Neural progenitor cell (in vitro differentiated cells): Measurements from ENCODE around the gene GRID1. TPM values are rescaled to one million over a fixed set of nuclear protein-coding genes. Genes with fewer than 3 reads are reported as not detected.

Source experiments
- DNase-seq: peaks from one replicate; pipeline ENCODE4 v3.0.0-alpha.2; 2016; ENCODE audit warnings: low spot score
- H2AFZ ChIP-seq: fragments of 200-600 bp; sonication (generic); replicated peaks from 2 replicates; pipeline ENCODE4 v1.6.1; 2016; ENCODE audit warnings: antibody characterized with exemption
- H3F3A ChIP-seq: fragments of 200-600 bp; sonication (generic); 2 replicates; pipeline ENCODE4 v1.6.1; 2016; ENCODE audit warnings: antibody characterized with exemption, low read depth
- H3K27ac ChIP-seq: fragments of 200-600 bp; sonication (generic); 2 replicates; pipeline ENCODE4 v1.5.1; 2016; ENCODE audit warnings: mild to moderate bottlenecking
- H3K27me3 ChIP-seq: fragments of 200-600 bp; sonication (generic); 2 replicates; pipeline ENCODE4 v1.6.1; 2016; ENCODE audit warnings: mild to moderate bottlenecking, moderate library complexity
- H3K36me3 ChIP-seq: fragments of 200-600 bp; sonication (generic); 2 replicates; pipeline ENCODE4 v1.5.1; 2016
- H3K4me1 ChIP-seq: fragments of 200-600 bp; sonication (generic); 2 replicates; pipeline ENCODE4 v1.6.1; 2016; ENCODE audit warnings: mixed run types
- H3K4me2 ChIP-seq: fragments of 200-600 bp; sonication (generic); 2 replicates; pipeline ENCODE4 v1.6.1; 2016
- H3K4me3 ChIP-seq: fragments of 200-600 bp; sonication (generic); 2 replicates; pipeline ENCODE4 v1.5.1; 2016
- H3K79me2 ChIP-seq: fragments of 200-600 bp; sonication (generic); 2 replicates; pipeline ENCODE4 v1.6.1; 2016; ENCODE audit warnings: low read depth
- H3K9ac ChIP-seq: fragments of 200-600 bp; sonication (generic); 2 replicates; pipeline ENCODE4 v1.6.1; 2016
- H3K9me3 ChIP-seq: fragments of 200-600 bp; sonication (generic); 2 replicates; pipeline ENCODE4 v1.5.1; 2016; ENCODE audit warnings: low read depth
- H4K20me1 ChIP-seq: fragments of 200-600 bp; sonication (generic); 2 replicates; pipeline ENCODE4 v1.6.1; 2016; ENCODE audit warnings: low read depth
- H3K27ac Mint-ChIP-seq: 3 replicates; pipeline ENCODE4 v1.8.0; 2021; ENCODE audit warnings: mixed read lengths
- H3K27me3 Mint-ChIP-seq: 2 replicates; pipeline ENCODE4 v1.8.0; 2022; ENCODE audit warnings: low read depth, mild to moderate bottlenecking, inconsistent platforms, moderate library complexity, mixed read lengths; ENCODE audit not compliant: insufficient read depth
- H3K36me3 Mint-ChIP-seq: 3 replicates; pipeline ENCODE4 v1.8.0; 2021; ENCODE audit warnings: mixed read lengths
- H3K4me1 Mint-ChIP-seq: 3 replicates; pipeline ENCODE4 v1.8.0; 2021; ENCODE audit warnings: mixed read lengths
- H3K4me3 Mint-ChIP-seq: 3 replicates; pipeline ENCODE4 v1.8.0; 2021; ENCODE audit warnings: mild to moderate bottlenecking, moderate library complexity, mixed read lengths
- H3K9me3 Mint-ChIP-seq: 3 replicates; pipeline ENCODE4 v1.8.0; 2020; ENCODE audit warnings: mixed read lengths
- CTCF ChIP-seq: fragments of 200-600 bp; sonication (generic); IDR thresholded peaks from 2 replicates; pipeline ENCODE4 v1.5.1; 2017; ENCODE audit warnings: antibody characterized with exemption, mild to moderate bottlenecking
- EZH2 ChIP-seq: fragments of 200-600 bp; sonication (generic); IDR thresholded peaks from 2 replicates; pipeline ENCODE4 v1.6.1; 2017; ENCODE audit warnings: antibody characterized with exemption, mild to moderate bottlenecking, moderate library complexity
- EZH2phosphoT487 ChIP-seq: fragments of 200-600 bp; sonication (generic); IDR thresholded peaks from 2 replicates; pipeline ENCODE4 v1.6.1; 2017; ENCODE audit warnings: antibody characterized with exemption
- total RNA-seq: library from RNA; depleted of rRNA; stranded (reverse); fragments of >200 nt; gene quantifications from 2 replicates; pipeline ENCODE4 v1.2.3, GENCODE V29; 2015; ENCODE audit warnings: low replicate concordance

The GRID1 gene
- total RNA-seq, 1 donor from 2014 or later, result not detected

GRCh38 chr10:86070278-86070677 lies 296.3 kb downstream of the GRID1 start:
- H3F3A ChIP-seq, result peaks cover 4% of the 10 kb centered on the region
- H3K36me3 Mint-ChIP-seq, result no peaks in the 10 kb centered on the region
- H3K27ac ChIP-seq, result no peak overlapping the region
- H3K4me3 ChIP-seq, result no peak overlapping the region
- no peaks in the 10 kb centered on the region for H3K36me3 ChIP-seq
- H4K20me1 ChIP-seq, result no peaks in the 10 kb centered on the region
- H3K4me1 Mint-ChIP-seq, result peaks cover 19% of the 10 kb centered on the region
- no peak overlapping the region for H2AFZ ChIP-seq
- no peak overlapping the region for H3K9ac ChIP-seq
- no peak overlapping the region for H3K27ac Mint-ChIP-seq
- no peak overlapping the region for H3K4me2 ChIP-seq
- H3K4me3 Mint-ChIP-seq, result no peak overlapping the region
- no peak for DNase-seq
- no peaks in the 10 kb centered on the region for H3K27me3 ChIP-seq
- H3K79me2 ChIP-seq, result no peaks in the 10 kb centered on the region
- no peaks in the 10 kb centered on the region for H3K9me3 ChIP-seq
- H3K27me3 Mint-ChIP-seq, result peaks cover 3% of the 10 kb centered on the region
- no peak for TF ChIP-seq CTCF
- TF ChIP-seq EZH2phosphoT487, result no peak
- no peak for TF ChIP-seq EZH2
- peaks cover 11% of the 10 kb centered on the region for H3K4me1 ChIP-seq
- no peaks in the 10 kb centered on the region for H3K9me3 Mint-ChIP-seq

GRCh38 chr10:86068231-86069054 lies 298.2 kb downstream of the GRID1 start:
- H3K4me1 Mint-ChIP-seq, result peaks cover 23% of the 10 kb centered on the region
- no peak for DNase-seq
- no peaks in the 10 kb centered on the region for H3K9me3 Mint-ChIP-seq
- Histone ChIP-seq H3K27ac (no peak overlapping the region), H3K4me3 (no peak overlapping the region), H3K9ac (no peak overlapping the region), H3K4me1 (peaks cover 21% of the 10 kb centered on the region), H3K4me2 (no peak overlapping the region), H3K79me2 (no peaks in the 10 kb centered on the region), H3K9me3 (no peaks in the 10 kb centered on the region), H3K27me3 (no peaks in the 10 kb centered on the region), H3K36me3 (no peaks in the 10 kb centered on the region), H2AFZ (no peak overlapping the region), H4K20me1 (no peaks in the 10 kb centered on the region), H3F3A (peaks cover 4% of the 10 kb centered on the region)
- H3K27ac Mint-ChIP-seq, result no peak overlapping the region
- H3K27me3 Mint-ChIP-seq, result peaks cover 10% of the 10 kb centered on the region
- no peak overlapping the region for H3K4me3 Mint-ChIP-seq
- H3K36me3 Mint-ChIP-seq, result no peaks in the 10 kb centered on the region
- TF ChIP-seq CTCF (no peak), EZH2phosphoT487 (no peak), EZH2 (no peak)

GRCh38 chr10:86067436-86068050 lies 299.1 kb downstream of the GRID1 start:
- Mint-ChIP-seq H3K4me1 (peaks cover 23% of the 10 kb centered on the region), H3K9me3 (no peaks in the 10 kb centered on the region), H3K4me3 (no peak overlapping the region), H3K36me3 (no peaks in the 10 kb centered on the region), H3K27ac (no peak overlapping the region), H3K27me3 (peaks cover 10% of the 10 kb centered on the region)
- Histone ChIP-seq H3K79me2 (no peaks in the 10 kb centered on the region), H3K4me2 (no peak overlapping the region), H3K4me1 (peaks cover 21% of the 10 kb centered on the region), H3K4me3 (no peak overlapping the region), H3K27me3 (no peaks in the 10 kb centered on the region), H3K27ac (no peak overlapping the region), H3K9ac (no peak overlapping the region), H2AFZ (no peak overlapping the region), H3K9me3 (no peaks in the 10 kb centered on the region), H3F3A (peaks cover 4% of the 10 kb centered on the region), H3K36me3 (no peaks in the 10 kb centered on the region), H4K20me1 (no peaks in the 10 kb centered on the region)
- no peak for DNase-seq
- TF ChIP-seq CTCF (no peak), EZH2phosphoT487 (no peak), EZH2 (no peak)
